Coronary artery (tissue), 2 donors: ENCODE data around the gene QPCT.

Experiments
- DNase-seq: peaks from one replicate; pipeline ENCODE4 v3.0.0-alpha.2; 2017; ENCODE audit warnings: low spot score
- H3K27ac ChIP-seq, 2 donors: fragments of 200-600 bp; sonication (generic); one replicate each; pipeline ENCODE4 v1.5.1; 2016 to 2019
- H3K4me3 ChIP-seq: fragments of 200-600 bp; sonication (generic); 2 replicates; pipeline ENCODE4 v1.5.1; 2016; ENCODE audit warnings: mild to moderate bottlenecking, moderate library complexity
- TF ChIP-seq, protein P1 (sequence below): fragments of 200-600 bp; sonication (generic); IDR thresholded peaks from one replicate; pipeline ENCODE4 v1.5.1; 2019; ENCODE audit warnings: antibody characterized with exemption

QPCT gene

GRCh38 chr2:37319754-37320609, 24.4 kb upstream of the QPCT start:
- DNase-seq = no peak
- Histone ChIP-seq H3K4me3 (no peak overlapping the region), H3K27ac (no peak overlapping the region)
- TF ChIP-seq, protein P1, sequence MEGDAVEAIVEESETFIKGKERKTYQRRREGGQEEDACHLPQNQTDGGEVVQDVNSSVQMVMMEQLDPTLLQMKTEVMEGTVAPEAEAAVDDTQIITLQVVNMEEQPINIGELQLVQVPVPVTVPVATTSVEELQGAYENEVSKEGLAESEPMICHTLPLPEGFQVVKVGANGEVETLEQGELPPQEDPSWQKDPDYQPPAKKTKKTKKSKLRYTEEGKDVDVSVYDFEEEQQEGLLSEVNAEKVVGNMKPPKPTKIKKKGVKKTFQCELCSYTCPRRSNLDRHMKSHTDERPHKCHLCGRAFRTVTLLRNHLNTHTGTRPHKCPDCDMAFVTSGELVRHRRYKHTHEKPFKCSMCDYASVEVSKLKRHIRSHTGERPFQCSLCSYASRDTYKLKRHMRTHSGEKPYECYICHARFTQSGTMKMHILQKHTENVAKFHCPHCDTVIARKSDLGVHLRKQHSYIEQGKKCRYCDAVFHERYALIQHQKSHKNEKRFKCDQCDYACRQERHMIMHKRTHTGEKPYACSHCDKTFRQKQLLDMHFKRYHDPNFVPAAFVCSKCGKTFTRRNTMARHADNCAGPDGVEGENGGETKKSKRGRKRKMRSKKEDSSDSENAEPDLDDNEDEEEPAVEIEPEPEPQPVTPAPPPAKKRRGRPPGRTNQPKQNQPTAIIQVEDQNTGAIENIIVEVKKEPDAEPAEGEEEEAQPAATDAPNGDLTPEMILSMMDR = no peak

GRCh38 chr2:37321029-37321682, 23.3 kb upstream of the QPCT start:
- Histone ChIP-seq H3K4me3 (peak overlapping the region; percentile 96), H3K27ac (no peak overlapping the region)
- TF ChIP-seq, protein P1 = no peak
- no peak for DNase-seq

DNA sequence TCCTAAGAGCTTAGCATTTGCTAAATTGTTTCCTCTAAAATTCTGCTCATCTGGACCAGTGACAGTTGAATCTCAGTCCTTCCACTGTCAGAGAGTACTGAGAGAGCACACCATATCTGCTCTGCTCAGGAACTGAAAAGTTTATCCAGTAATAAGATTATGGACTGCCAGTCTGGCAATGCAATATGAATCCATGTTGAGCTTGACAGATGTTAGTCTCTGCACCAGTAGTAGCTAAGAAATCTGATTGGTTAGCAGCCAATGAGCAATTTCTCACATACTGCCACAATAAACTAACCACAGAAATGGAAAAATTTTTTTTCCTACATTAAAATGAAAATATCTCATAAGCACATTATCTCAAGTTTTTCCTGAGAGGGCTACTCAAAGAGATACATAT, 22.1 kb upstream of the QPCT start:
- TF ChIP-seq, protein P1 = no peak

DNA sequence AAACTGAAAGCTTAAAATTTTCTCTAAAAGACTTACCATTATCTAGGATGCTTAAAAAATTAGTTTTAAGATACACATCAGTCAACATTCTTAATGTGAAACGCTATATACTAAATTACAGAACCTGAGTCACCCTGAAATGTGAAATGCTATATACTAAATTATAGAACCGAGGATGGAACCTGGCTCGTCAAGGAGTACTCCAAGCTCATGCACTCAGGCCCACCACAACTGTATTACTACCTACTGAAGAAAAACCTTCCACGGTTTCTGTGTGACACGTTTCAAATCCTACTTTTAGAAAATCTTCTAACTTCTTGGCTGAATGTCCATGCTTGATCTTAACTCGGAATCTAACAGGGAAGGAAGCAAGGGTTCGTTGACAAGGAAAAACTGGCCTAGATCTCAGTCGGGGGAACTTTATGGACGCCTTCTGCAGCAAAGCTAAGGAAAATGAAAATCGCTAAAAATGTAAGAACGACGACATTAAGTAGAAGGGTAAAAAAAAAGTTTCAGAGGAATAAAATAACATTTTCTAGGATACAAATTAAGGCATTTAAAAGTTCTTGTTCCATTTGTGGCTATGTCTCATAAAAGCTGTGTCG, 21.2 kb upstream of the QPCT start:
- peak overlapping the region; percentile 96 to 98 for H3K27ac ChIP-seq
- TF ChIP-seq, protein P1 = no peak
- H3K4me3 ChIP-seq = peak overlapping the region; percentile 96
- DNase-seq = no peak

More for the DNA sequence above, 22.1 kb upstream of the QPCT start:
- DNase-seq = no peak
- Histone ChIP-seq H3K27ac (peak overlapping the region; percentile 13 to 96), H3K4me3 (peak overlapping the region; percentile 96)

DNA sequence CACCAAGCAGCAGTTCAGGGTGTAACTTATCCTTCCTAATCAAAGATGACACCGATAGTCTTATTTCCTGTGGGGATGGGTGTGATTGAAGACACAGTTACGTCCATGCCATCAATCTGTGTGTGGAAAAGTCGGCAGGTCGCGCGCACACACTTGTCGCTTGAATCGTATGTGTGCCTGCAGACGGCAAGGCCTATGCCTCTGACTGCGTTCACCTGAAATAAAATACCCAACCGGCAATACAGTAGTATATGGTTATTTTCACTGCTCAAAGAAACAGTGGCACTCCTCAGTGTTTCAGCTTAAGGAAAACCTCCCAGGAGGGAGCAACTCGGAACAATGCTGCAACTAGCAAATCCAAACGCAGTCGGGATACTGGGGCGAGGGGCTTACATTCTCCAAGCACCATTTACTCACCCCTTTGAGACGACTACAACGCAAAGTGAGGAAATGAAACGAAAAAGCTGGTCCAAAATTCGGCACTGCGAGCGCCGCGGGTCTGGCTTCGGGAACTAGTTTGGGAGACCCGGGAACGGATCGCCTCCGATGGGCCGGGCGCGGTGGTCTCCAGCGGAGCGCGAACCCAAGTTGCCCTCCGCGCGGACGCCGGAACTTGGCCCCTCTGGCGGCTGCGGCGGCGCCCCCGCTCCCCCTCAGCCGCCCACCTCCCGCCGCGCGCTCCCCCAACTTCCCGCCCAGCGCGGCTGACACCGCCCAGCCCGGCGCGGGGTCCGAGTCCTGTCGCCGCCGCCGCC, 20.5 kb upstream of the QPCT start:
- DNase-seq = no peak
- Histone ChIP-seq H3K27ac (peak overlapping the region; percentile 96 to 98), H3K4me3 (peak overlapping the region; percentile 96)
- TF ChIP-seq, protein P1 = no peak

GRCh38 chr2:37324536-37324785, 20.0 kb upstream of the QPCT start:
- H3K4me3 ChIP-seq = peak overlapping the region; percentile 96
- no peak for DNase-seq
- TF ChIP-seq, protein P1 = no peak
- peak overlapping the region; percentile 96 to 98 for H3K27ac ChIP-seq
